GM12873 (cell line): Measurements from ENCODE around the gene ATXN10.

Experiments used
- TF ChIP-seq, protein P1 (sequence below): IDR thresholded peaks from 2 replicates; pipeline ENCODE4 v1.5.1; 2012; ENCODE audit warnings: low read depth, mild to moderate bottlenecking, moderate library complexity, low read length, control low read depth; ENCODE audit not compliant: insufficient read depth; ENCODE audit errors: missing control alignments

ATXN10 gene

GRCh38 chr22:45834241-45834640, 162.6 kb downstream of the ATXN10 start:
- TF ChIP-seq, protein P1, sequence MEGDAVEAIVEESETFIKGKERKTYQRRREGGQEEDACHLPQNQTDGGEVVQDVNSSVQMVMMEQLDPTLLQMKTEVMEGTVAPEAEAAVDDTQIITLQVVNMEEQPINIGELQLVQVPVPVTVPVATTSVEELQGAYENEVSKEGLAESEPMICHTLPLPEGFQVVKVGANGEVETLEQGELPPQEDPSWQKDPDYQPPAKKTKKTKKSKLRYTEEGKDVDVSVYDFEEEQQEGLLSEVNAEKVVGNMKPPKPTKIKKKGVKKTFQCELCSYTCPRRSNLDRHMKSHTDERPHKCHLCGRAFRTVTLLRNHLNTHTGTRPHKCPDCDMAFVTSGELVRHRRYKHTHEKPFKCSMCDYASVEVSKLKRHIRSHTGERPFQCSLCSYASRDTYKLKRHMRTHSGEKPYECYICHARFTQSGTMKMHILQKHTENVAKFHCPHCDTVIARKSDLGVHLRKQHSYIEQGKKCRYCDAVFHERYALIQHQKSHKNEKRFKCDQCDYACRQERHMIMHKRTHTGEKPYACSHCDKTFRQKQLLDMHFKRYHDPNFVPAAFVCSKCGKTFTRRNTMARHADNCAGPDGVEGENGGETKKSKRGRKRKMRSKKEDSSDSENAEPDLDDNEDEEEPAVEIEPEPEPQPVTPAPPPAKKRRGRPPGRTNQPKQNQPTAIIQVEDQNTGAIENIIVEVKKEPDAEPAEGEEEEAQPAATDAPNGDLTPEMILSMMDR: no peak

DNA sequence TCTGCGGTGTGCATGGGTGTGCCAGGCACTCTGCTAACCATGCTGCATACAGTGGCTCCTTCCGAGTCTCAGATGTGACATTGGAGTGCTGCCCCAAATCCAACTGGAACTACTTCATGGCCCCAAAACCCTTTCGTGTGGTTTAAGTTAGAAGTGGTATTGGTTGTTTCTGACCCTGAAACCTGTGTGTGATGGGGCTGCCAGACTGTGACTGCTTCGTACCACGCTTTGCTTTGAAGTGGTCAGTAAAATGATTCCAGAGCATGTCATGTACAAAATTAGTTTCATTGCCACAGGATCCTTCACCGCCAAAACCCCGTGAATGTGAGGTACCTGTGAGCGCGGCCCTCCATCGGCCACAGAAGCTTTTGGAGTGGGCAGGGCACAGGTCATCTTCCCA, 163.2 kb downstream of the ATXN10 start:
- TF ChIP-seq, protein P1: no peak

- TF ChIP-seq, protein P1: no peak
Observed at GRCh38 chr22:45836418-45837169, 165.0 kb downstream of the ATXN10 start.

DNA sequence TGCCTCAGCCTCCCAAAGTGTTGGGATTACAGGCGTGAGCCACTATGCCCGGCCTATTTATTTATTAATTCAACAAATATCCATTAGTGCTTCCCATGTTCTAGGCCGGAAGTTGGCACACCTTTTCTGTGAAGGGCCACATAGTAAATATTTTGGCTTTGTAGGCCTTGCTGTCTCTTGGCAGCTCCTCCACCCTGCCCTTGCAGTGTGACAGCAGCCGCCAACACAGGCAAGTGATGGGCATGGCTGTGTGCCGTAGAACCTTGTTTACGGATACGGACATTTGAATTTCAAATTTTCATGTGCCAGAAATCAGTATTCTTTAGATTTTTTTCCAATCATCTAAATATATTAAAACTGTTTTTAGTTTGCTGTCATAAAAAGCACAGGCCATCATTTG, 165.9 kb downstream of the ATXN10 start:
- TF ChIP-seq, protein P1: no peak

DNA sequence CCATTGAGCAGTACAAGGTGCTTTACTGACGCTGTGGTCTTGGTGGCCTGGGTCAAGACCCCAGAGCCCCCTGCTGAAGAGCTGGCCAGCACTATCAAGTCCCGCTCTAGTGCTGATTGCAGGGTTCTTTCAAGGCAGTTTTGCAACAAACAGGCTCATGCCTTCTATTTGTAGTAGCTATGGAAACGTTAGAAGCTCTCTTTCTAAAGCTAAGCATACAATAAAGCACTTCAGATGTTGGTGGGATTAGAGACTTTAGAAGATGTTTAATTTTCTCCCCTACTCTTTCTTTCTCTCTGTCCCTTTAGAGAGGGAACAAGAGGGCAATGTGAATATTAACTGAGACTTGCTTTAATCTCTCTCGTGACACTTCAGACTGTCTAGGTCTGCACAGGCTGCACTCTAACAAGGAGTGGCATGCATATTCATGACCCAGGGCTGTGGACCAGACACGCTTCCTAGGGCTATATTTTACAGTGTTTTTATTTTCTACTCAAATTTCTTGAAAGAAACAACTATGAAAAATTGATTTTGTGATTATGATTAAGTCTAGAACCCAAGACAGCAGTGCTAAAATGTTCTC, 166.8 kb downstream of the ATXN10 start:
- TF ChIP-seq, protein P1: no peak

DNA sequence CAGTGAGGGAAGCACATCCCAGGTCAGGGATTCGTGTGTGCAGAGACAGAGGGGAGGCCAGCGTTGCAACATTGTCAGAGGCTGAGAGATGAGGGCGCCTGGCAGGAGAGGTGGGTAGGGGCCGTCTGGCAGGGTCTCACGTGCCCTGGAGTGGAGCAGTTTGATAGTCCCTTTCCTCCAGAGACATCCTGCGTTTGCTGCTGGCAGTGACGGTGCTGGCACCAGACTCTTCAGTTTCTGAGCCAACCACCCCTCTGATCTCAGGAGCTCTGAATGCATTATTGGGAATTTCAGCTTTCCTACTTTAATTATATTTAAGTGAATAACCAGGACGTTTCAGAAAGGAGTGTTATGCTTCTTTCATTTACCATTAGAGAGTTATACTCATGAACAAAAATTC, 168.8 kb downstream of the ATXN10 start:
- TF ChIP-seq, protein P1: no peak

GRCh38 chr22:45842291-45842991, 170.8 kb downstream of the ATXN10 start:
- TF ChIP-seq, protein P1: no peak
